Suprapubic skin (tissue), 3 donors: ENCODE results near the gene TMEM205.

ENCODE experiments used
- POLR2A ChIP-seq, 2 donors: fragments of 450-650 bp; IDR thresholded peaks; one replicate each; pipeline ENCODE4 v1.6.1; 2017; ENCODE audit warnings: antibody characterized with exemption in 2 of 2, mild to moderate bottlenecking in 2 of 2, moderate library complexity in 2 of 2
- TF ChIP-seq, protein P1 (sequence below), 2 donors: fragments of 200-600 bp in 1 of 2; fragments of 450-650 bp in 1 of 2; sonication (generic) in 1 of 2; IDR thresholded peaks; one replicate each; pipeline ENCODE4 v1.5.1; 2016 to 2019; ENCODE audit warnings: antibody characterized with exemption in 2 of 2, mild to moderate bottlenecking in 1 of 2, moderate library complexity in 1 of 2

DNA sequence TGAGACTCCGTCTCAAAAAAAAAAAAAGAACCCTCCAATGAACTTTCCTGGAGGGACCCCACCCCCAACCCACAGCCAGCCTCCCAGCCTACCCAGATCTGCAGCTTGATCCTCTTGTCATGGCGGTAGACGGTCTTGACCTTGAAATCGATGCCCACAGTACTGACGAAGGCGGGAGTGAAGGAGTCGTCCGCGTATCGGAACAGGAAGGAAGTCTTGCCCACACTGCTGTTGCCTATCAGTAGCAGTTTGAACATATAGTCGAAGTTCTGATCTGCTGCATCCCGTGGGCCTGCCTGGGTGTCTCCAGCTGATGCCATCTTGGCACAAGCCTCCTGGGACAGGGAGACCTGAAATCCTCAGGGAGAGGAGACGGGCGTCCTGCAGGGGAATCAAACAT, 9.0 kb downstream of the TMEM205 start:
- TF ChIP-seq, protein P1, sequence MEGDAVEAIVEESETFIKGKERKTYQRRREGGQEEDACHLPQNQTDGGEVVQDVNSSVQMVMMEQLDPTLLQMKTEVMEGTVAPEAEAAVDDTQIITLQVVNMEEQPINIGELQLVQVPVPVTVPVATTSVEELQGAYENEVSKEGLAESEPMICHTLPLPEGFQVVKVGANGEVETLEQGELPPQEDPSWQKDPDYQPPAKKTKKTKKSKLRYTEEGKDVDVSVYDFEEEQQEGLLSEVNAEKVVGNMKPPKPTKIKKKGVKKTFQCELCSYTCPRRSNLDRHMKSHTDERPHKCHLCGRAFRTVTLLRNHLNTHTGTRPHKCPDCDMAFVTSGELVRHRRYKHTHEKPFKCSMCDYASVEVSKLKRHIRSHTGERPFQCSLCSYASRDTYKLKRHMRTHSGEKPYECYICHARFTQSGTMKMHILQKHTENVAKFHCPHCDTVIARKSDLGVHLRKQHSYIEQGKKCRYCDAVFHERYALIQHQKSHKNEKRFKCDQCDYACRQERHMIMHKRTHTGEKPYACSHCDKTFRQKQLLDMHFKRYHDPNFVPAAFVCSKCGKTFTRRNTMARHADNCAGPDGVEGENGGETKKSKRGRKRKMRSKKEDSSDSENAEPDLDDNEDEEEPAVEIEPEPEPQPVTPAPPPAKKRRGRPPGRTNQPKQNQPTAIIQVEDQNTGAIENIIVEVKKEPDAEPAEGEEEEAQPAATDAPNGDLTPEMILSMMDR (IDR thresholded peaks at IDR 0.05): no peak
- TF ChIP-seq POLR2A (IDR thresholded peaks at IDR 0.05): no peak
